ENCODE data around the gene FRAS1.
"Not testable (repeated sequence)": the region's sequence is repeated elsewhere in the genome, so short reads cannot be mapped to it uniquely, and the experiment has no call there.

The FRAS1 gene

DNA sequence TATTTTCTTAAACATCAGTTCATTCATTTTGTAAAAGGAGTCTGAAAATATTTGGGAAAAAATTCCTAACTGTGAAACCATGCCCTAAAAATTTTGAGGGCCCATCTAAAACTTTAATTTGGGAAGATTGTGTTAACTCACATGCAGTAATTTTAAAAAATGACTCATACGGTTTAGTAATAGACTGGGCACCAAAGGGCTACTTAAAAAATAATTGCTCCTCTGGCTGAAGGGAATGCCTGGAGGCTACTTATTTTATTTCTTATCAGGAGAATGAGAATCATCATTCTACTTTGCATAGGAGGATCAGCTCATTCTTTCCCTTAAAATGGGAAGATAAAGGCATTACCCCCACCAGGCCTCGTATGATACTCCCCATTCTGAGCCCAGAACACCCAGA, 271.5 kb downstream of the FRAS1 start:
- DNase-seq, result not testable (repeated sequence)

DNA sequence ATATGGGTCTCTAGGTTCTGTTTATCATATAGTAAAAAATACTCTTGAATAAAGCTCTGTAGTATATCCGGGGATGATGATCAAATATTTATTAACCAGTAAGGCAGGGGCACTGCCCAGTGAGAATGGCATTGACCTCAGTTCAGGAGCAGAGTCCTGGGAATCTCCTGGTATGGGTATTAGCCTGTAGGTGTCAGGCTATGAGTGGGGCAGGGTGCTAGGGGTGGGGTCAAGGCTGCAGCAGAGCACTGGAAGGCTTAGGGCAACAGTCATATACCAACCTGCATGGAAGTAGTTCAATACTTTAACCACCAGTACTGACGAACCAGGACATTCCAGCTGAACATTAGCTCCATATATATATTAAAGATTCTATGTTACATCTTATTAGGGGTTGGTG, 274.1 kb downstream of the FRAS1 start:
- no peak for DNase-seq

DNA sequence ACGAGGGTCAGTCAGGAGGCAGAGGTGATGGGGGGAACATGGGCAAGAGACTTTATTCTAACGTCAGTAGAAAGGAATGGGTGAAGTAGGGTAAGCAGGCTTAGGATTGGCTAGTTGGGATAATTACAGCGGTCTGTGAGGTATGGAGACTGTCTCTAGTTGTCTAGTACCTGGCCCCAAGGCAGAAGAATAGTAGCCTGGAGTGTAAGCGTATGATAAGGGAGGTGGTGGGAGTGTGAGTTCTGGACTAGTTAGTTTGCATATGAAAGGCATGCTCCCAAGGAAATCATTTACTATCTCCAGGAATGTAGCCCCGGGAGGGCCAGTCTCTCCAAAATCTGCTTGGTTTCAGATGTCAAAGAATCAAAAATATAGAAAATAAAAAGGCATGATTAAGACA, 274.8 kb downstream of the FRAS1 start:
- DNase-seq, result no peak

- DNase-seq, result no peak
Observed at GRCh38 chr4:78332976-78333375, 275.9 kb downstream of the FRAS1 start.

- DNase-seq, result no peak
Observed at GRCh38 chr4:78336093-78336943, 279.2 kb downstream of the FRAS1 start.

DNA sequence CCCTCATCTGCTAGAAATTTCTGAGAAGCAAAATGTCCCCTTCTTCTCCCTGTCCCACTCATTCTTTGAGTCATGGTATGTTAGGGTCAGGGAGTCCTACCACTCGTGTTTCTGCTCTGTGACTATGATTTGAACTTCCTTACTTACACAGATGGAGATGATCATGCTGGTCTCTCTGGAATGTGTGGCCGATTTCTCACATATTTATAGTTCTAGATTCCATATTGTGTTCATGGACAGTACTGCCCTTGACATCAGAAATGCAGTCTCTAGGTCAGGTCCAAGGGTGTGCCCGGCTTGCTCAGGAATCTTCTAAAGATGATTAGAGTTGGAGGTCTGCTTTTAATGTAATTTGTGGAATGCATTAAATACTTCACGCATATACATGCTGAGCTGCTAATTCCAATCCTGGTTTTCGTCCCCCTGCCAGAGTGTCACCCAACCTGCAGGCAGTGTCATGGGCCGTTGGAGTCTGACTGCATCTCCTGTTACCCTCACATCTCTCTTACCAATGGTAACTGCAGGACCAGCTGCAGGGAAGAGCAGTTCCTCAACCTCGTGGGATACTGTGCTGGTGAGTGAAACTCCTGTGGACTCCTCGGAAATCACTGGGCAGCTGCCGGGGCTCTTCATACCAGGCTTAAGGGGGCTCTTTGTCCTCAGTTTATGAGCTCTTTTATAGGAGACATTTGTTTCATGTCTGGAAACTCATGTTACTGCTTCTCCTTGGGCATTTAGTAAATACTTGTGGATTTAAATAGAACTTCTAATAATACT, 280.3 kb downstream of the FRAS1 start:
- no peak for DNase-seq

GRCh38 chr4:78342125-78342524, 285.0 kb downstream of the FRAS1 start:
- no peak for DNase-seq

DNA sequence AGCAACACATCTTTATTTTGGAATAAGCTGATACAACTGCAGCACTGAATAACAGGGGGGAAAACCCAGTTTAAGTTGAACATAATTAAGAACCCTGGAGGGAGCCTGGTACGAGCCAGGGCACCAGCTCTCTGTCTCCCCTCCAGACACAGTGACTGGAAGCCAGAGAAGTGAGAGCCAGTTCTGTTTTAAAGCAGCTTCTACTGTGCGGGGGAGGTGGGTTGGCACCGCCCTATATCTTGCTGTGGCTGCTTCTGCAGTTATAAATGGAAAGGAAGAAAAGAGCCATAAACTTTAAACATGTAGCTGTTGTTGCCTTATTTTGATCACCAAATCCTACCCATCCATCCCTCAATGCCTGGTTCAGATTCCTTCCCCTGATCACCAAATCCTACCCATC, 286.6 kb downstream of the FRAS1 start:
- no peak for DNase-seq

GRCh38 chr4:78345237-78345636, 288.1 kb downstream of the FRAS1 start:
- DNase-seq, result no peak

DNA sequence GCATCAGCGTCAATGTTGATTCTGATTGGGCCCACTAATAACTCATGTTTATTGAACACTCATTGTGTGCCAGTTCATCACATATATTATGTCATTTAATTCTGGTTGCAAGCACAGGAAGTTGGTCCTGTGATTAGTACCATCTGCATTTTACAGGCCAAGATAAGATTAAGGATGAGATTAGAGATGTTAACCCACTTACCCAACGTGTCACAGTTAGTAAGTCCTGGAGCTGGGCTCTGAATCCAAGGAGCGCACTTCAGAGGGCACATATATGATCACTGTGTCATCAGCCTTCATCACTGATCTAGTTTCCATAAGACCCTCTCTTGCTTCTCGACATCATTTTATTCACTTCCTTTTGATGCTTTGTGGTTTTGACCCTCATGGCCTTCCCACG, 289.1 kb downstream of the FRAS1 start:
- DNase-seq, result no peak

DNA sequence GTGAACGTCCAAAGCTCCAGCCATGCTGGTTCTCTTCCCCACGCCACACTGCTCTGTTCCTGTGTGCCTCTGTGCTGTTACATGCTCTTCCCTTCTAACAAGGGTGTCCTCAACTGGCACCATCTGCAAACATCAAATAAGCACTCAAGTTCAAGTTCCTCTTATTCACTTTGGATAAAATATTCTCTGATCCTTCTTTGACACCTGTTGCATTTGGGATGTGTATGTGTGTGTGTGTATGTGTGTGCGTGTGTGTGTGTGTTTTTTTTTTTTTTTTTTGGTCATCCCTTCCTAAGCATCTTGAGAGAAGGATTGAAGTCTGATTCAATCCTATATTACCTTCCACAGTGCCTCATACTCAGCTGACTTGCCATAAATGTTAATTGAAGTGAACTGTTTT, 290.4 kb downstream of the FRAS1 start:
- DNase-seq, result no peak

GRCh38 chr4:78353921-78354320, 296.8 kb downstream of the FRAS1 start:
- no peak for DNase-seq

DNA sequence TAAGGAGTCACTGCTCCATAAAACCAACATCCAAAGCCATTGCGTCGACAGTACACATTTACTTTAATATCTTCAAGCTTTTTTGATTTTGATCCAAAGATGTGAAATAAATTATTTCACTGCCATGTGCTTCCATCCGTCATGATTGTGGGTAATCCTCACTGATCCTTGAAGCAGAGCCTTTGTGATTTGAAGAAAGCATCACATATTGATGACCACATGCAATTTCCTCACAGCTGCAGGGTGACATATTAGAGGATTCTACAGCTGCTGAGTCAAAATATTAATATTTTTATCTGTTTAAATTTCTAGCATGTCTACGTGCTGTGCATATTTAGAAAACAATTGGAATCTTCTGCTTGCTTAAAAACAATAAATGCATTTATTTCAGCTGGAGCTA, 297.7 kb downstream of the FRAS1 start:
- no peak for DNase-seq

DNA sequence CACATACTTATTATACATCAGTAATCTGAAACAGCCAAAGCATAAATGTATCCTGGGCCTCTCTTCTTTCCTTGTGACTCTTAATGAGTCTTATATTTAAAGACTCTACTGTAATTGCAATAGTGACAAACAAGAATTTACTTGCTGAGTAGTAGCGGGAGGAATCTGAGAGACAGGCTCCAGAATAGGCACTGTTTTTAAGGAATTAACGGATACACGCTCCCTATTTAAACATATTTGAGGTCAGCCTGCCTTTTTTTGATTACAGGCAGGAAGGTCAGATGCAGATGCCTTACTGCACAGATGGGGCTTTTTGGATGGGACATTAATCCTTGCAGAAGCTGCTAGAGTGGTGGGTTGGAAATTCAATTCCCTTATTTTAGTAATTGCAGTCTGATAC, 298.2 kb downstream of the FRAS1 start:
- DNase-seq, result no peak

- DNase-seq, result no peak
Observed at GRCh38 chr4:78356251-78356786, 299.2 kb downstream of the FRAS1 start.

DNA sequence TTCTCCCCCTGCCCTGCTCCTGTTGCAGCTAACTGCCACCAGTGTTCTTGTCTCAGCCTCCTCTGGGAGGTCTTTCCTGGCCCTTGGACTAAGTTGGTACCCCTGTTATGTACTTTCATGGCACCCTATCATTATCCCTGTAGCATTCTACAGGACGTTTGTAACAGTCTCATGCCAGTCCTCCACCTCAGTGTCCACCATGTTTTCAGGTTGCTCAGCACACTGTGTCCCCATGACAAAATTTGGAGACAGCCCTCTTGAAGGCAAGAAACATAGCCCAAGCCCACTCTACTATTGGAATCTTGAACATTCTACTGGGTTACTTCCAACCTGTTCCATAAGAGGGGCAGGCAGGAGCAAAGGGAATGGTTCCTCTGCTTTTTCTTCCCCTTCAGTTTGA, 300.0 kb downstream of the FRAS1 start:
- no peak for DNase-seq

DNA sequence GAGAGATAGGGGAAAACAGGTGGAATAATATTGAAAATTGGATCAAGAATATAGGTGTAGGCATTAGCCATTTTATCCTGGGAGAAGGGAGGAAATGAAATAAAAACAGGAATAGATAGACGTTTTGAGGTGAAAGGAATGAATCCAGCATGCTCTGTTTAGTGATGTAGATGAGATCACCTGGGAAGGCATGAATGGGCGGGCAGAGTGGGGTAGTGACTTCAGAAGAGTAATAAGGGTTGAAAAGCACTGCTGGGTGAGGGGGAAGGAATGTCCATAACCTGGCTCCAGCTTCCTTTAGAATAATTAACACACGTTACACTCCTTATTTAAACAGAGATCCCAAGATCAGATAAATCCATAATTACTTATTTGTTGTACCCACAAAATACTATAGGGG, 303.3 kb downstream of the FRAS1 start:
- DNase-seq, result no peak

DNA sequence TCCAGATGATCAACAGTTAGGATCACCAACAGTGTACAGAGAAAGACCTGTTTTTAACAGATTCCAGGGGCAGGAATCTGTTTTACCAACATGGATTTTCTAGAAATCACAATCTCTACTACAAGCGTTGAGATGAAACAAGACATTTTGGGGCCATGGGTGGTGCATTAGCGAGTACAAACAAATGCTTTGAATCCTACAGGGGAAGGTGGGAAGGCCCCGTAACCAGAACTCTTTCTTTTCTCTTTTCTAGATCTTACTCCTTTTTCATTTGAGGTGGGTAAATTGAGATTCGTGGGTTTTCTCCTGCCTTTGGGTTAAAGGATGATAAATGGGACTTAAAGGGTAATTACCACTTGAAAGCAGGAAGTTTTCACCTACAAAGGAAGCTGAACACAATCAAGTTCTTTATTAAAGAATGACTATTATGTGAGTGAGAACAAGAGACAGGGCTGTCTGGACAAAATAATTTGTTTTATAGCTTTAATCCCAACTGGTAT, 304.5 kb downstream of the FRAS1 start:
- no peak for DNase-seq

DNA sequence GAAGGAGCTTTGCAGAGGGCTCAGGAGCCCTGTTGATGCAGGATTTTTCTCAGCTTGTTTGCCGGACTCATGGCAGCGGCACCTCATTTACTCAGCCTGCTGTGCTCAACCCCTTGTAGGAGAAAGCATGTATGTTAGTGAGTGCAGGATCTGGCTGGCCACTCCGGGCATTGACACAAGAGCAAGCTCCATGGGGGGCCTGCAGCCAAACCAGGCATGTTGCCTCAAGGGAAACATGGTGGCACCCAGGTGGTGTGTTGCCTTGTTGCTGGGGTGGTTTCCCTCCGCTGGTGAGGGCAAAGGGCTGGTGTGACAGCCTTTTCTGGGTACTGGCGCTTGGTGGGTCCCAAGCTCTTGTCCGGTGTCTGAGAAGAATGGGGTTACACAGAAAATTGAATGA, 305.2 kb downstream of the FRAS1 start:
- DNase-seq, result no peak

- no peak for DNase-seq
Observed at GRCh38 chr4:78363031-78363570, 306.0 kb downstream of the FRAS1 start.

DNA sequence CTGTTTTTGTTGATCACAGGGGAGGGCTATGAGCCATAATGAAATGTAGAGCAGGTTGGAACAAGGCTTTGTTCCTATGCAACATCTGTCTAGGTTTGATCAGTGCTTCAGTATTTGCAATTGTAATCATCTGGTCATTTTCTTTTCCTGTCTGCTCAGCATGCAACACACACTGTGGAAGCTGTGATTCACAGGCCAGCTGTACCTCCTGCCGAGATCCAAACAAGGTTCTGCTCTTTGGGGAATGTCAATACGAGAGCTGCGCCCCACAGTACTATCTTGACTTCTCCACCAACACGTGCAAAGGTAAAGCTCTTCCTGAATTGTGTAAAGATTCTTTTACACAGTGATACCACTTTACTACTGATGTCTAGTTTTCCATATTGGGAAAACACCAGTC, 312.6 kb downstream of the FRAS1 start:
- peak; percentile 29 for DNase-seq

DNA sequence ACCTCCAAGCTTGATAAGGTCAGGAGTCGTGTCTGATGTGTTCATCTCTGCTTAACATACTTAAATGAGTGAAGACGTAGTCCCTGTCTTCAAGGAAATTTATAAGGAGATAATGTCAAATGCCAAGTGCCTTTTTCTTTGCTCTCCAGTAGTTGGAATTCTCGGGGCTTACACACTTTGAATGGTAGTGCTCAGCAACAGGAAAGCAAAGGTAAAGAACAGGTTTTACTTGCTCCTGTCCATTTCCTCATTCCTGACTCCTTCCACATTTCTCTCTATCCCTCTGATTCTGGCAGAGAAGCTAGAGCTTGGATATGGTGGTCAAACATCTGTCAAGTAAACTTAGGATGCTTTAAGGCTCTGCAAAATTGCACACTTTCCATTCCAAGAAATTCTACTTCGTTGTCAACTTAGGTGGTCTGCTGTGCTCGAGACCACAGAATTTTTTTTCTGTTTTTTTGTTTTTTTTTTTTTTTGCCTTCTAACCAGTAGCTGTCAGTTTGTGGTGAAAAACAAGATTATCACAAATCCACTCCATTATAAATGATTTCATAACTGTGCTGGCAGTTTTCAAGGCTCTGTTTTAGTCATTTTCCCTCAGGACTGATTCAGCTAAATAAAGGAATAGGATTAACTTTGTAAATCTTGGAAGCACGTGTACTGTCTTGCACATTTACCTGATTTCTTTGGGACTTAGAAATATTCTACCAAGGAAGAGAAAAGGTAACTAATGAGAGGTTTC, 313.7 kb downstream of the FRAS1 start:
- no peak for DNase-seq

Measured in HCEC 1CT (cell line).